ENCODE measurements around the gene AIFM2. TPM values are rescaled to one million over a fixed set of nuclear protein-coding genes. Genes with fewer than 3 reads are reported as not detected.

AIFM2 gene
- total and polyA plus RNA-seq, 2 of the 13 experiments (the other 11 are each of a cell fraction or from before 2014, with no cell fraction given), result 20.3 to 29.5 TPM

DNA sequence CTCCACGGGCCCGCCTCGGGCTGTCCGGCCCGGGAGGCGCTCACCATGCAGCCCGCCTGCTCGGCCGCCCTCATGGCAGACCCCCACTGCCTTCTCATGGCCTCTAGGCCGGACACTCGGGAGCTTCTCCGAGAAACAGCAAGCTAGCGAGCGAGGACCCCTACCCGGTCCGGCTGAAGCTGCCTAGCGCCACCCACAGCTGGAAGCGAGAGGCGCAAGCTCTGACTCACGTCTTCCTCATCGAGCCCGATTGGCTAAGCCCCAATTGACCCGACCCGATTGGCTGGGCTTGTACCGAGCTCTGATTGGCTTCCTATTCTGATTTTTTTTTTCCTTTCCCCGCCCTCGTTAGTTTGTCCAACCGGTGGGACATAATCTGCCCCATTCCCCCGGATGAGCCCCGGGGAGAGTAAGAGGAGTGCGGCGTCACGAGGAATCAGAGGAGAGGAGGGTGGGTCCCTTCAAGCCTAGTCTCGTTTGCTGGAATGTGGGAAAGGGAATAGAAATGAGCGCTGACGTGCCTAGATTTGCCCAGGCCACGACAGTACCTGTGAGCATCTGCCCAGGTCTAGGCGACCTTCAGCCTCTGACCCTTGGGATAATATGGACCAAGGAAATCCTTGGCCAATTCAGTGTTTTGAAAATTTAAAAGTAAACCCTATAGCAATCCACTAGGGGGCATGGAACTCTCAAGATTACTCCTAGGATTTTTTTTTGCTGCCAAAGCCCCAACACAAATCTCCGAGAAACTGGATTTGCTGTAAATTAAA is 14.0 kb upstream of the AIFM2 start, which contains the start of gene TYSND1 (continued):
- TF ChIP-seq ZNF687 (CRISPR knock-in tag; IDR thresholded peaks at IDR 0.05) (peak; percentile 2; the same call in 1 of the 2 replicates), ZNF577 (CRISPR knock-in tag; IDR thresholded peaks at IDR 0.05; ENCODE audit: borderline replicate concordance, low read depth) (no peak), ATF2 (CRISPR knock-in tag; IDR thresholded peaks at IDR 0.05) (no peak; the same call in 1 of the 2 replicates), ZNF20 (CRISPR knock-in tag; IDR thresholded peaks at IDR 0.05) (no peak), ZNF776 (CRISPR knock-in tag; IDR thresholded peaks at IDR 0.05) (0 out of 2 replicates have a peak, but pooled peaks have one; percentile 31), ZNF605 (CRISPR knock-in tag; IDR thresholded peaks at IDR 0.05) (no peak; the same call in none of the 2 replicates), TCF7 (IDR thresholded peaks at IDR 0.05; ENCODE audit: low read depth) (no peak), ZBTB34 (CRISPR knock-in tag; IDR thresholded peaks at IDR 0.05) (peak; percentile 35; the same call in 1 of the 2 replicates), ATRX (CRISPR knock-in tag; IDR thresholded peaks at IDR 0.05; ENCODE audit: borderline replicate concordance) (no peak), KLF16 (CRISPR knock-in tag; IDR thresholded peaks at IDR 0.05) (peak in 1 of 2 experiments; percentile 59; a peak in 1 of 4 replicates), ZMYM2 (CRISPR knock-in tag; IDR thresholded peaks at IDR 0.05) (no peak), ZNF879 (CRISPR knock-in tag; IDR thresholded peaks at IDR 0.05) (no peak), ZNF615 (CRISPR knock-in tag; IDR thresholded peaks at IDR 0.05; ENCODE audit: borderline replicate concordance) (no peak), ZNF891 (CRISPR knock-in tag; IDR thresholded peaks at IDR 0.05) (no peak), DPF2 (CRISPR knock-in tag; IDR thresholded peaks at IDR 0.05; ENCODE audit: borderline replicate concordance, low read depth) (0 out of 2 replicates have a peak, but pooled peaks have one; percentile 21), ZNF746 (CRISPR knock-in tag; IDR thresholded peaks at IDR 0.05) (no peak; the same call in none of the 2 replicates), NCOA1 (CRISPR knock-in tag; IDR thresholded peaks at IDR 0.05) (no peak), ZBTB7B (CRISPR knock-in tag; IDR thresholded peaks at IDR 0.05) (peak; percentile 95), ZNF549 (CRISPR knock-in tag; IDR thresholded peaks at IDR 0.05) (no peak)
- TF ChIP-seq, protein P1, sequence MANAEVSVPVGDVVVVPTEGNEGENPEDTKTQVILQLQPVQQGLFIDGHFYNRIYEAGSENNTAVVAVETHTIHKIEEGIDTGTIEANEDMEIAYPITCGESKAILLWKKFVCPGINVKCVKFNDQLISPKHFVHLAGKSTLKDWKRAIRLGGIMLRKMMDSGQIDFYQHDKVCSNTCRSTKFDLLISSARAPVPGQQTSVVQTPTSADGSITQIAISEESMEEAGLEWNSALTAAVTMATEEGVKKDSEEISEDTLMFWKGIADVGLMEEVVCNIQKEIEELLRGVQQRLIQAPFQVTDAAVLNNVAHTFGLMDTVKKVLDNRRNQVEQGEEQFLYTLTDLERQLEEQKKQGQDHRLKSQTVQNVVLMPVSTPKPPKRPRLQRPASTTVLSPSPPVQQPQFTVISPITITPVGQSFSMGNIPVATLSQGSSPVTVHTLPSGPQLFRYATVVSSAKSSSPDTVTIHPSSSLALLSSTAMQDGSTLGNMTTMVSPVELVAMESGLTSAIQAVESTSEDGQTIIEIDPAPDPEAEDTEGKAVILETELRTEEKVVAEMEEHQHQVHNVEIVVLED (CRISPR knock-in tag; IDR thresholded peaks at IDR 0.05; ENCODE audit: borderline replicate concordance), result peak; percentile 60; the same call in 1 of the 2 replicates

Data from HepG2 (cell line).